Hematopoietic multipotent progenitor cell treated with erythropoietin and hydrocortisone succinate and interleukin-3 and kit ligand, for 8 days (in vitro differentiated cells): ENCODE results near the gene PSMD9.

Experiments
- DNase-seq: peaks from one replicate; pipeline ENCODE4 v3.0.0-alpha.2; 2015

PSMD9 gene

GRCh38 chr12:121957861-121958515 is 69.4 kb downstream of the PSMD9 start:
- no peak for DNase-seq

GRCh38 chr12:121958541-121959240 is 70.1 kb downstream of the PSMD9 start:
- DNase-seq, result no peak

- DNase-seq, result no peak
Observed at GRCh38 chr12:121960541-121960940, 72.0 kb downstream of the PSMD9 start.

GRCh38 chr12:121961195-121961879 is 72.7 kb downstream of the PSMD9 start:
- no peak for DNase-seq

GRCh38 chr12:121963341-121964018 is 74.9 kb downstream of the PSMD9 start:
- DNase-seq, result no peak

GRCh38 chr12:121964813-121965643 is 76.4 kb downstream of the PSMD9 start:
- no peak for DNase-seq

GRCh38 chr12:121966959-121967358 is 78.4 kb downstream of the PSMD9 start:
- DNase-seq, result no peak
